Inflammatory macrophage (primary cell): Measurements from ENCODE around the gene SPAG9.

Experiments
- DNase-seq, 2 donors: peaks; one replicate each; pipeline ENCODE4 v3.0.0-alpha.2; 2020 to 2022

The SPAG9 gene

GRCh38 chr17:50916026-50916707 is 204.5 kb downstream of the SPAG9 start:
- peak; percentile 34 to 36 for DNase-seq

DNA sequence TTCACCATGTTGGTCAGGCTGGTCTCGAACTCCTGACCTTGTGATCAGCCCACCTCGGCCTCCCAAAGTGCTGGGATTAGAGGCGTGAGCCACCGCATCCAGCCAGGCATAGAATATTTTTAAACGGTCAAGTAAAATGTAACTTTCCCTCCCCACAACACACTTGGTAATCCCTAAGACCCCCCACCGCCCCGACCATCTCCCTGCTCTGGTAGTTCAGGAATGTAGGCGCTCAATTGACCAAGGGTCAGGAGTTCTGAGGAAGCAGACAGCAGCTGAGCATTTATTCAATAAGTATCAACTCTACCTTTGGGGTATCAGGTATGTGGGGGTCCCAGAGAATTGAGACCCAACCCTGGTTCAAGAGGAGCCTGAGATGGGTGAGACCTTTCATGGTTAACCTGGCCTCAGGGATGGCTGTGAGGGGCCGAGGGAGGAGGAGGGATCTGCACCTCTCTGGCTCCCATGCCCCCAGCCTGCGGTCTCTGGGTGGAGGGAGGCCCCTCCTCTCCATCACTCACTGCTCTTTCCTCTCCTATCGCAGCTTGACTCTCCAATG is 206.1 kb downstream of the SPAG9 start:
- no peak for DNase-seq

- DNase-seq = no peak
Measured at GRCh38 chr17:50913120-50913519, 207.5 kb downstream of the SPAG9 start.
